PC-3 (cell line): ENCODE measurements around the gene KIAA2012. TPM values are rescaled to one million over a fixed set of nuclear protein-coding genes. Genes with fewer than 3 reads are reported as not detected.

Experiments
- ATAC-seq: fragments of 200-7000 bp; cut with Tn5 transposase; 2 replicates; pipeline ENCODE4 v1.9.1; 2020; ENCODE audit warnings: mild to moderate bottlenecking, moderate library complexity
- BruUV-seq: library from RNA; stranded (reverse); fragments of 400-500 nt; replicated peaks from 2 replicates; lab custom pipeline; 2021; lab: Mats Ljungman, UMichigan
- CTCF ChIA-PET: fragments of 300-600 bp; sonication (Branson Sonifier 250); formaldehyde crosslinking; loops from one replicate; lab custom pipeline; 2022; ENCODE audit warnings: antibody characterized with exemption; lab: Charles Lee
- POLR2A ChIA-PET: fragments of 300-600 bp; sonication (Branson Sonifier 250); formaldehyde crosslinking; loops from one replicate; lab custom pipeline; 2022; ENCODE audit warnings: antibody characterized with exemption; ENCODE audit not compliant: unreplicated experiment; lab: Charles Lee
- DNase-seq: peaks from one replicate; pipeline ENCODE4 v3.0.0-alpha.2; 2015
- H2AFZ ChIP-seq: fragments of 300-600 bp; sonication (generic); 2 replicates; pipeline ENCODE4 v1.6.0; 2016; ENCODE audit warnings: antibody characterized with exemption, low read length
- H3F3A ChIP-seq: fragments of 300-600 bp; sonication (generic); one replicate; pipeline ENCODE4 v1.6.0; 2017; ENCODE audit warnings: antibody characterized with exemption, low read length, control low read depth, mild to moderate bottlenecking; ENCODE audit not compliant: unreplicated experiment
- H3K27ac ChIP-seq: fragments of 300-600 bp; sonication (generic); 2 replicates; pipeline ENCODE4 v1.5.1; 2016; ENCODE audit warnings: mild to moderate bottlenecking, low read length
- H3K27me3 ChIP-seq: fragments of 300-600 bp; sonication (generic); 2 replicates; pipeline ENCODE4 v1.6.1; 2016; ENCODE audit warnings: low read length, mixed read lengths
- H3K36me3 ChIP-seq: fragments of 300-600 bp; sonication (generic); 2 replicates; pipeline ENCODE4 v1.6.1; 2016; ENCODE audit warnings: low read depth, mixed run types, low read length, mixed read lengths
- H3K4me1 ChIP-seq: fragments of 300-600 bp; sonication (generic); 2 replicates; pipeline ENCODE4 v1.5.1; 2016; ENCODE audit warnings: low read length; ENCODE audit not compliant: insufficient read depth
- H3K4me2 ChIP-seq: fragments of 300-600 bp; sonication (generic); 2 replicates; pipeline ENCODE4 v1.6.0; 2016; ENCODE audit warnings: low read length
- H3K4me3 ChIP-seq: fragments of 300-600 bp; sonication (generic); 2 replicates; pipeline ENCODE4 v1.5.1; 2016; ENCODE audit warnings: mild to moderate bottlenecking, low read length, mixed read lengths
- H3K79me2 ChIP-seq: fragments of 300-600 bp; sonication (generic); 2 replicates; pipeline ENCODE4 v1.6.1; 2017; ENCODE audit warnings: low read length, mixed read lengths
- H3K9ac ChIP-seq: fragments of 300-600 bp; sonication (generic); 2 replicates; pipeline ENCODE4 v1.6.0; 2016; ENCODE audit warnings: mild to moderate bottlenecking, low read length
- H3K9me2 ChIP-seq: fragments of 300-600 bp; sonication (generic); replicated peaks from 2 replicates; pipeline ENCODE4 v1.6.1; 2016; ENCODE audit warnings: mixed run types, low read length, mixed read lengths
- H3K9me3 ChIP-seq: fragments of 300-600 bp; sonication (generic); 2 replicates; pipeline ENCODE4 v1.6.1; 2016; ENCODE audit warnings: low read length, mixed read lengths
- H4K20me1 ChIP-seq: fragments of 300-600 bp; sonication (generic); 2 replicates; pipeline ENCODE4 v1.6.1; 2016; ENCODE audit warnings: low read length, mixed read lengths
- EZH2 ChIP-seq: fragments of 300-600 bp; sonication (generic); IDR thresholded peaks from one replicate; pipeline ENCODE4 v1.6.1; 2017; ENCODE audit warnings: antibody characterized with exemption, mild to moderate bottlenecking, low read length; ENCODE audit not compliant: unreplicated experiment
- EZH2phosphoT487 ChIP-seq: fragments of 300-600 bp; sonication (generic); IDR thresholded peaks from 2 replicates; pipeline ENCODE4 v1.6.1; 2018; ENCODE audit warnings: mild to moderate bottlenecking, antibody characterized with exemption, low read length, borderline replicate concordance
- intact Hi-C: fragments of 100-400 bp; cut with micrococcal nuclease; formaldehyde crosslinking; loops from 2 replicates; pipeline ENCODE4 v1.9.0; 2023
- total RNA-seq: library from RNA; depleted of rRNA; stranded (reverse); fragments of >200 nt; gene quantifications from 2 replicates; pipeline ENCODE4 v1.2.3, GENCODE V29; 2014
- TF ChIP-seq, protein P1 (sequence below): fragments of 300-600 bp; sonication (generic); conservative IDR thresholded peaks from 2 replicates; pipeline ENCODE4 v1.5.1; 2017; ENCODE audit warnings: antibody characterized with exemption, low read depth, mild to moderate bottlenecking, low read length

KIAA2012 gene
- total RNA-seq, 1 experiment from 2014 or later, result not detected

DNA sequence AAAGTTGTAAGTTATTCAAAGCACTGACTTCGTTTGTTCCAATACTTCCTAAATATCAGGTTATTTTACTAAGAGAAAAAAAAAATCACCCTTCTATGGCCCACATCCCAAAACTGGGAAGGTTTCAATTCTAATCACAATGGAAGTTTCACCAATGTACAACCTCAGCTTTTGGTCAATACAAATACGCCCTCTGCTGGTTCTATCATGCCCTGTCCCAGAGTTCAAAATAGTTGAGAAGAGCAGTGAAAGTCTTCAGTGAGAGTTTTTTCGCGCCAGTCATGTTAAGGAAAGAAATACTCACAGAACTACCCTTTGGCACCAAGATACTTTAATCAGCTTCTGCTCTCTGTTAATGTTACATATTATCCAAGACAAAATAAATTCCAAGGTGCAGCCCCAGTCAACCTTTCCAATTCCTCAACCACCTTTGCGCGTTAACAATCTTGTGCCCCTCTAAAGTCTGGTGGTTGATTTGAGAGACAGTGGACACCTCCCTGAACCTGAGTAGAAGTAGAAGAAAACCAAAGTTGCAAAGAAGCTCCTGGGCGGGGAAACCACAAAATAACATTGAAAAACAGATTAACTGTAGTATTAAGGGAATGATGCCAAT, 105.4 kb downstream of the KIAA2012 start:
- POLR2A ChIA-PET, result interaction anchor here (0.8 kb wide), 1 partner anchor 342 kb away, joined by 5 read pairs; no protein-coding TSS in a partner anchor
- no peak overlapping the region for H3K27ac ChIP-seq
- BruUV-seq, result no TSS peak

DNA sequence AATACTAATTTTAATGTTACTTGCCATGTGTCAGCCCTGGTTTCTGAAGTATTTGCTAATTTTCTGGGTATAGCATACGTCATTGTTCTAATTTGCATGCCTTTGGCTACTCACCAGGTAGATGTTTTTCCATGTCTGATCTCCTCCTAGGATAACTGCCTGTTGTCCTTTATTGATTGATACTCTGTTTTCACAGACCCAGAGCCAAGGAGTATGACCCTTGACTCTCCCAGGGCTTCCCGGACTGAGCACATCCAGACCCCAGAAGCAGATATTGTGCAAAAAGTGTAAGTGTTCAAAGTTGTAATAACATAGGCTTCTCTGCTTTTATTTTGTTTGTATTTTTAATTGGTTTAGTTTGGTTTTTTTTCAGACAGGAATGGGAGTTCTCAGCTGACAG, 111.5 kb downstream of the KIAA2012 start:
- intact Hi-C loops, result no loop called here
- no peak for DNase-seq
- ChIA-PET CTCF (no interaction called here), POLR2A (no interaction called here)
- H3K27ac ChIP-seq, result no peak overlapping the region
- H3K4me1 ChIP-seq, result peaks cover 15% of the 10 kb centered on the region
- TF ChIP-seq EZH2phosphoT487, result no peak
- TF ChIP-seq, protein P1, sequence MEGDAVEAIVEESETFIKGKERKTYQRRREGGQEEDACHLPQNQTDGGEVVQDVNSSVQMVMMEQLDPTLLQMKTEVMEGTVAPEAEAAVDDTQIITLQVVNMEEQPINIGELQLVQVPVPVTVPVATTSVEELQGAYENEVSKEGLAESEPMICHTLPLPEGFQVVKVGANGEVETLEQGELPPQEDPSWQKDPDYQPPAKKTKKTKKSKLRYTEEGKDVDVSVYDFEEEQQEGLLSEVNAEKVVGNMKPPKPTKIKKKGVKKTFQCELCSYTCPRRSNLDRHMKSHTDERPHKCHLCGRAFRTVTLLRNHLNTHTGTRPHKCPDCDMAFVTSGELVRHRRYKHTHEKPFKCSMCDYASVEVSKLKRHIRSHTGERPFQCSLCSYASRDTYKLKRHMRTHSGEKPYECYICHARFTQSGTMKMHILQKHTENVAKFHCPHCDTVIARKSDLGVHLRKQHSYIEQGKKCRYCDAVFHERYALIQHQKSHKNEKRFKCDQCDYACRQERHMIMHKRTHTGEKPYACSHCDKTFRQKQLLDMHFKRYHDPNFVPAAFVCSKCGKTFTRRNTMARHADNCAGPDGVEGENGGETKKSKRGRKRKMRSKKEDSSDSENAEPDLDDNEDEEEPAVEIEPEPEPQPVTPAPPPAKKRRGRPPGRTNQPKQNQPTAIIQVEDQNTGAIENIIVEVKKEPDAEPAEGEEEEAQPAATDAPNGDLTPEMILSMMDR, result no peak
- no peak for TF ChIP-seq EZH2
- H3K36me3 ChIP-seq, result no peaks in the 10 kb centered on the region
- H2AFZ ChIP-seq, result no peak overlapping the region
- no peak overlapping the region for H3K9ac ChIP-seq
- H3K79me2 ChIP-seq, result no peaks in the 10 kb centered on the region
- H3K4me2 ChIP-seq, result no peak overlapping the region
- no peaks in the 10 kb centered on the region for H3K9me3 ChIP-seq
- no TSS peak for BruUV-seq
- no peaks in the 10 kb centered on the region for H3K27me3 ChIP-seq
- no peaks in the 10 kb centered on the region for H3F3A ChIP-seq
- no peak for ATAC-seq
- no peaks in the 10 kb centered on the region for H4K20me1 ChIP-seq
- no peak overlapping the region for H3K4me3 ChIP-seq
- no peaks in the 10 kb centered on the region for H3K9me2 ChIP-seq

More for the DNA sequence above, 105.4 kb downstream of the KIAA2012 start:
- no peaks in the 10 kb centered on the region for H3K9me3 ChIP-seq
- H3K36me3 ChIP-seq, result no peaks in the 10 kb centered on the region
- TF ChIP-seq, protein P1, result peak; percentile 92
- TF ChIP-seq EZH2phosphoT487, result no peak
- H3F3A ChIP-seq, result no peaks in the 10 kb centered on the region
- no peaks in the 10 kb centered on the region for H3K4me1 ChIP-seq
- H3K9me2 ChIP-seq, result no peaks in the 10 kb centered on the region
- no peak overlapping the region for H3K4me2 ChIP-seq
- H3K79me2 ChIP-seq, result no peaks in the 10 kb centered on the region
- DNase-seq, result peak; percentile 88
- H3K9ac ChIP-seq, result no peak overlapping the region
- H3K4me3 ChIP-seq, result no peak overlapping the region
- no peak overlapping the region for H2AFZ ChIP-seq
- CTCF ChIA-PET, result interaction anchor here (0.6 to 0.7 kb wide), 2 partner anchors 122 to 318 kb away, joined by 5 read pairs; no protein-coding TSS in a partner anchor
- peak; percentile 88 for ATAC-seq
- intact Hi-C loops, result loop anchor here (1.0 to 5.0 kb wide), 6 partner anchors 74 to 428 kb away; no protein-coding TSS in a partner anchor
- H4K20me1 ChIP-seq, result no peaks in the 10 kb centered on the region
- H3K27me3 ChIP-seq, result no peaks in the 10 kb centered on the region

DNA sequence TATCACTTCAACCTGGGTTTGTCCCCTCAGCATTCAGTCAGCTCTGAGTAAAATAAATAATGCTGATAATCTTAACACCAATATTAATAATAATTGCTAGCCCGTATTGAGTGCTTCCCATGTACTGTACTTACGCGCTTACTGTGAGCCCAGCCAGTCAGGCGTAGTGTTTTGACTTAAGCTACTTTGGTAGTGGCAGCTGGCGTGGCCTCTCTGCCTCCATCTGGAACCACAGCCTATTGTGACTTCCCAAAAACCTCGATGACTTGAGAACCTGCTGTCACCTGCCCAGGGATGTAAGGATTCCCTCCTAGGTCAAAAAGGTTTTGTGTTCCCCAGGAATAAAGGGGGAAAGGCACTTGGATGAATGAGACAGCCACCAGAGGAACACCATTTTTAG, 112.1 kb downstream of the KIAA2012 start:
- DNase-seq (no peak), ATAC-seq (no peak)
- Histone ChIP-seq H3K4me3 (no peak overlapping the region), H3K36me3 (no peaks in the 10 kb centered on the region), H3F3A (no peaks in the 10 kb centered on the region), H3K4me1 (peaks cover 15% of the 10 kb centered on the region), H3K79me2 (no peaks in the 10 kb centered on the region), H3K4me2 (0 out of 2 replicates have a peak overlapping the region, but pooled peaks have one; percentile 49), H3K27me3 (no peaks in the 10 kb centered on the region), H3K9ac (no peak overlapping the region), H2AFZ (no peak overlapping the region), H3K27ac (no peak overlapping the region), H3K9me2 (no peaks in the 10 kb centered on the region), H4K20me1 (no peaks in the 10 kb centered on the region), H3K9me3 (no peaks in the 10 kb centered on the region)
- no TSS peak for BruUV-seq
- ChIA-PET POLR2A (no interaction called here), CTCF (no interaction called here)
- TF ChIP-seq, protein P1, result no peak
- TF ChIP-seq EZH2phosphoT487 (no peak), EZH2 (no peak)
- intact Hi-C loops, result no loop called here
